ENCODE results near the gene E2F7.
A peak's percentile ranks its signal among the peaks of the same experiment; 100 is the strongest.
"Not testable (repeated sequence)": the region's sequence is repeated elsewhere in the genome, so short reads cannot be mapped to it uniquely, and the experiment has no call there.

Gene E2F7, protein sequence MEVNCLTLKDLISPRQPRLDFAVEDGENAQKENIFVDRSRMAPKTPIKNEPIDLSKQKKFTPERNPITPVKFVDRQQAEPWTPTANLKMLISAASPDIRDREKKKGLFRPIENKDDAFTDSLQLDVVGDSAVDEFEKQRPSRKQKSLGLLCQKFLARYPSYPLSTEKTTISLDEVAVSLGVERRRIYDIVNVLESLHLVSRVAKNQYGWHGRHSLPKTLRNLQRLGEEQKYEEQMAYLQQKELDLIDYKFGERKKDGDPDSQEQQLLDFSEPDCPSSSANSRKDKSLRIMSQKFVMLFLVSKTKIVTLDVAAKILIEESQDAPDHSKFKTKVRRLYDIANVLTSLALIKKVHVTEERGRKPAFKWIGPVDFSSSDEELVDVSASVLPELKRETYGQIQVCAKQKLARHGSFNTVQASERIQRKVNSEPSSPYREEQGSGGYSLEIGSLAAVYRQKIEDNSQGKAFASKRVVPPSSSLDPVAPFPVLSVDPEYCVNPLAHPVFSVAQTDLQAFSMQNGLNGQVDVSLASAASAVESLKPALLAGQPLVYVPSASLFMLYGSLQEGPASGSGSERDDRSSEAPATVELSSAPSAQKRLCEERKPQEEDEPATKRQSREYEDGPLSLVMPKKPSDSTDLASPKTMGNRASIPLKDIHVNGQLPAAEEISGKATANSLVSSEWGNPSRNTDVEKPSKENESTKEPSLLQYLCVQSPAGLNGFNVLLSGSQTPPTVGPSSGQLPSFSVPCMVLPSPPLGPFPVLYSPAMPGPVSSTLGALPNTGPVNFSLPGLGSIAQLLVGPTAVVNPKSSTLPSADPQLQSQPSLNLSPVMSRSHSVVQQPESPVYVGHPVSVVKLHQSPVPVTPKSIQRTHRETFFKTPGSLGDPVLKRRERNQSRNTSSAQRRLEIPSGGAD

DNA sequence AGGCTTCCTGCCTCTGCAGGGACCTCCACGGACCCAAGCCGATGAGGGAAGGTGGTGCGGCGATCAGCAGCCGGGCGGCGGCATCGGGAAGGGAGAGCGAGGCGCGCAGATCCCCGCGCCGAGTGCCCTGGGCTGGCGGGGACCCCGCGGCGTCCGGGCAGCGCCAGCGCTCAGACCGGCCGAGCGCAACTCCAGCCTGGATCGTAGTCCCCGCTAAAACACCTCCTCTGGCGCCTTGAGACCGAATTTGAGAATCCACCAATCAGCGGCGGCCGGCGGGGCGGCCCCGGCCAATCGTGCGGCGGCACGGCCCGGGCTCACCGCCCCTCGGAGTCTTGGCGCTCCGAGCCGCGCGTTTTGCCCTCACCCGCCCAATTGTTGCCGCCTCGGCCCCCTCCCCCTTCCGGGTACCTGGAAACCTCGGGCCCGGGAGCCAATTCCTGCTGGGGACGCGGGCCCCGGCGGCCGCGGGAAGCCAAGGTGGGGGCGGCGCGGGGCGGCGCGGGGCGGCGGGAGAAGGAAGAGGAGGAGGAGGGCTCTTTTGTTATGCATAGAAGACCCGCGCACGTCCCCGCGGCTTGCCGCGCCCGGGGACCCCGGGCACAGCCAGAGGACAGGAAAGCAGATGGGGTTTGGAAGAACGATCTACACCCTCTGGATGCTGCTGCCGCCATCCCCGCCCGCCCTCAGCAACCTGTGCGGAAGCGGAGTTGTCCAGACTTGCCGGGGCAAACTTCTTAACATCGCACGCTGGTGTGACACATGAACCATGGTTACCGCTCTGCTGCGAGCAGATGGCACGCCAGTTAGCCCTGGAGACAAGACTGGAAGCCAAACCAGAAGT lies at the start of gene E2F7:
Gene E2F7, minus strand, starts transcription at position 209 of the 844 bp plus-strand sequence. CDS start 934 bp downstream, outside the sequence.
- DNase-seq (ENCODE audit: low read depth) = peak; percentile 69

DNA sequence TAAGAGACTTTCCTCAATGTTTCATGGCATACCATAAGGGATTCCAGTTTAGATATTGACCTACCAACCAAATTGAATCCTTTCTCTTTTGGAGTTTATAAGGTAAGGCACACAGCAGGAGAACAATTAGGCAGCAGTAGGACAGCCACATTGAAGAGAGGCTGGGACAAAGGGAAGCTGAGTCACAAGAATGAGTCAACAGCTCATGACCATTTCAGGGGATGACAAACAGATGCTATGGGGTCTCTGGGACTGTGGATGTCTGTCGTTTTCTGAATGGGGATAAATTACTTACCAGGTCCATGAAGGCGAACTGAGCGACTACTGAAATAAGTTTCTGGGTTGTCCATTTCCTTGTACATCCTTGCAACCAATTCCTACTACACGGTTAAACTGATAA lies 48.6 kb upstream of the E2F7 start:
- no peak for DNase-seq (ENCODE audit: low read depth)

DNA sequence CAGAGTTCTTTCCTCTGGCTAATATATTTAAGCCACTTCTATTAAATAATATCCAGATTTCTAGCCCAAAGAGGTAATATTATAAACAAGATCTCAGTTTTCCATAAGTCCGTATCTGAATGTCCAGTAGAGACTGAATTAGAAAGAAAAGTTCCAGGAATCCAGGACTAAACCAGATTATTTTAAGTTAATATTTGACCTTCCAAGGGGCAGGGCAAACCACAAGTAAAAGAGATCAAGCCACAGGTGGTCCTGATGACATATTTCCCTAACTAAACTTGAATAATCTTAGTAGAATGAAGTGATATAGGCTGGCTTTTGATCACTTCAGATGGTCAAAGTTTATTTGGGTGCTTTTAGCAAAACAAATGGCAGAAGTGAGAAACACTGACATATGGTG lies 43.3 kb upstream of the E2F7 start:
- DNase-seq (ENCODE audit: low read depth) = no peak

DNA sequence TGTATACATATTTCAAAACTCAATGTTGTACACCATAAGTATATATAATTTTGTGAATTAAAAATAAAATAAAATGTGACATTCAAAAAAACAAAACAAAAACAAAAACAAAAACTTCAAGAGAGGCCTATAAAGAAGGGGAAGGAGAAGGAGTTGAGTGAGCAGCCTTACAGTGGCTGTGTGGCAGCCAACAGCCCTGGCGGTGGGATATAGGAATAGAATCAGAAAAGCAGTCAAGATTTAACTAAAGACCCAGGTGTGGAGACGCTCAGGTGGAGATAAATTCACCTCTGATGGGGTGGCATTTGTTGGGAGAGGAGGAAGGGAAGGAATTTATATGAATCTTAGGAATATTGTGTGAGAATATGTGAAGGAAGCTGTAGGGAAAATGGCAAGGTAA lies 41.8 kb upstream of the E2F7 start:
- no peak for DNase-seq (ENCODE audit: low read depth)

DNA sequence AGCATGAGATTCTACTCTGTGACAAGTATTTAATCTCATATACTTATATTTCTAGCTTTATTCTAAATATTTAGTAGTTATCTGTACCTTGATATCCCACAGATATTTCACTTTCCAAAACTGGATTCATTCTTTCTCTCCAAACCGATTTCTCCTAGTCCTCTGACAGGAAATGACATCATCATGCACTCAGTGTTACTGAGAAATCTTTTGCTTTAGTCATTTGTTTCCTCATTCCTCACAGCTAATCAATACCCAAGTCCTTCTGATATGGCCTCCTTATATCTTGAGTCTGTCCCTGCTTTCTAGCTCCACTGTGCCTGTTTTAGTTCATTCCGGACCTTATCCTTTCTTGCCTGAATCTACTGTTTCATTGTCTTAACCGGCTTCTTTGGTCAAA lies 39.4 kb upstream of the E2F7 start:
- DNase-seq (ENCODE audit: low read depth) = no peak

DNA sequence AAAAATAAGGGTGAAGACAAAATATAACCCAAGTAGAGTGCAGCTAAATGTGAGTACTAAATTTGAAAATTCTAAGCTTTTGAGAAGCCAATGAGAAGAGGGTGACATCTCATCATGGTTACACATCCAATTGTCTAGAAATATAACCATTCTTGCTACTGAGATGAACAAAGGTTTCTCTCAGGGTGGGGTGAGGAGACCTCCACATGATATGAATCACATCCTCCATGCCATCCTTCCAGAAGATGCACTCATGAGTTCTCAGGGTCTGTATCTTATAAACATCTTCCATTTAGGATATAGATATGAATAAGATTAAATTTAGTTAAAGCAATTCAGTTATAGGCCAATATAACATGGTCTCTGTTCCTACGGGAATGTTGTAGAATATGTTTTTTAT lies 38.9 kb upstream of the E2F7 start:
- no peak for DNase-seq (ENCODE audit: low read depth)

DNA sequence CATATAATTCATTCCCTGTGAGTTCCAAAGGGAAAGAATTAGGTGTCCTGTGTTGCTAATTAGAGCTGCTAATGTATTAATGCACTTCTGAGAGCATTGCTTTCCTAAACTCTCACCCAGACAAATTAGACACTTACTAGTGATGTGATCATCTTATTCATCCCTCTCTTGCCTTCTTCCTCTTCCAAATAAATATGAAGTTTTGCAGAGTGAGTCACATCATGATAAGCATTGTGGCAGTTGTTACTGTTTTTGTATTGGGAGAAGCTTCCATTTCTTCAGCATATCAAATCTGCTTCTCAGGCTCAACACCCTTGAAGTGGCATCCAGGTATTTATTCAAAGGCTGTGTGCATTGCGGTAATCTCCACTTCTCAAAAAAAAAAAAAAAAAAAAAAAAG lies 37.3 kb upstream of the E2F7 start:
- peak; percentile 51 for DNase-seq (ENCODE audit: low read depth)

DNA sequence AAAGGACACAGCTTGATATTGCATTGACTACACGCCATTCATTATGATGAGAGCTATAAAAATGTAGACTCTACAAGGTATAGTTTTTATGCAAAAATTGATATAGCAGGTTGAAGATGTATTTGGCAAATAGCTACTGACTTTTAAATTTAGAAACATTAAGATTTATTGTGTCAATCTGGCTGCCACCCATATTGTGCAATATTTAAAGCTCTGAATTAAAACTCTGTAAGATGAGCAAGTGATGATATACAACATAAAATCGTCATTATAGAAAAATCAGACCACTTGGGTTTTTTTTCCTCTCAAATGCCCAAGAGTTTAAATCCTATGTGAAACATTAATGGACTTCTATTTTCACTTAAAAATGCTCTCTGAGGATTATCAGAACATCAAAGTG lies 36.8 kb upstream of the E2F7 start:
- DNase-seq (ENCODE audit: low read depth) = no peak

DNA sequence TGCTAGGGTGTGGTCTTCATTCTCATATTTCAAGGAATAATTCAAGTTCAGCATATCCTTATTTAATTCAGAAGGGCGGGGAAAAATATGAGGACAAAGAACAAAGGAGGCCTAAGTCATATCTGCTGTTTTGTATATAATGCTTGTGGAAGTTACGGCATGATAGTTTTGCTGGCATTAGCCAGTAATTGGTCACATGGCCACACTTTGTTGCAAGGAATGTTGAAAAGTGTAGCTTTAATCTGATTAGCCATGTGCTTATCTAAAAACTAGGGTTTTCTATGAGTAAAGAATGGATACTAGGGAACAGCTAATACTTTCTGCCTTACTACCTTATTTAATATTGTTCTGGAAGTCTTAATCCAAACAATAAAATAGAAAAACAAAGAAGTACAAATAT lies 34.4 kb upstream of the E2F7 start:
- peak; percentile 18 for DNase-seq (ENCODE audit: low read depth)

DNA sequence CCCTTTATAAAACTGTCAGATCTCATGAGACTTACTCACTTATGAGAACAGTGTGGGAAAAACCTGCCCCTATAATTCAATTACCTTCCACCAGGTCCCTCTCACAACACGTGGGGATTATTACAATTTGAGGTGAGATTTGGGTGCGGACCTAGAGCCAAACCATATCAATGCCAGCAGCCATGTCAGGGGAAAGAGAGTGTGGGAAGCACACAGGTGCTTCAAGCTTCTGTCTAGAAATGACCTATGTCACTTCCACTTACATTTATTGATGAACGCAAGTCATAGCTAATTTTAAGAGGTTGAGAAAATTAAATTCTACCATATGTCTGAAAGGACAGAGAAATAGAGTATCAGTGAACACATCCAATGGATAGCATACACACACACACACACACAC lies 32.5 kb upstream of the E2F7 start:
- no peak for DNase-seq (ENCODE audit: low read depth)

DNA sequence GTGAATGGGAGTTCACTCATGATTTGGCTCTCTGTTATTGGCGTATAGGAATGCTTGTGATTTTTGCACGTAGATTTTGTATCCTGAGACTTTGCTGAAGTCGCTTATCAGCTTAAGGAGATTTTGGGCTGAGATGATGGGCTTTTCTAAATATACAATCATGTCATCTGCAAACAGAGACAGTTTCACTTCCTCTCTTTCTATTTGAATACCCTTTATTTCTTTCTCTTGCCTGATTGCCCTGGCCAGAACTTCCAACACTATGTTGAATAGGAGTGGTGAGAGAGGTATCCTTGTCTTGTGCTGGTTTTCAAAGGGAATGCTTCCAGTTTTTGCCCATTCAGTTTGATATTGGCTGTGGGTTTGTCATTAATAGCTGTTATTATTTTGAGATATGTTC lies 26.9 kb upstream of the E2F7 start:
- DNase-seq (ENCODE audit: low read depth) = not testable (repeated sequence)

DNA sequence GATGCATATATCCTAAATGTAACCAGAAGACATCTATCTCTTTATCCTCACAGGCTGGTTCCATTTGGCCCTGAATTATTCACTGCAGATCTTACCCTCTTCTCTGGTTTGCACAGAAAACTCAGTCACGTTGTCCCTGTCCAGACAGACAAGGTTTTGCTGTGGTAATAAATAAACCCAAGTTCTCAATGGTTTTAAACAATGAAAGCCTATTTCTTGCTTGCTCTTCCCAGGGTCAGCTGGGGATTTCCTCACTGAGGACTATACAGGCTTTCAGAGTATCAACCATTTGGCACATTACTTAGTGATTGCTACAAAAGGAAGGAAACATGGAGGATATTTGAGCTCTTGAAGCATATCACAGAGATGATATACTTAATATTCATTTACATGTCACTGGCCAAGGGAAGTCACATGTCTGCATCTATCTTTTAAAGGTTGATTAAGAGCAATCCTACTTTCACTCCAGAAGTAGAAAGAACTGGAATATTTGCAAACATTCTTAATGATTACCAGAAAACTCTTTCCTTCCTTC lies 24.4 kb upstream of the E2F7 start:
- DNase-seq (ENCODE audit: low read depth) = no peak

DNA sequence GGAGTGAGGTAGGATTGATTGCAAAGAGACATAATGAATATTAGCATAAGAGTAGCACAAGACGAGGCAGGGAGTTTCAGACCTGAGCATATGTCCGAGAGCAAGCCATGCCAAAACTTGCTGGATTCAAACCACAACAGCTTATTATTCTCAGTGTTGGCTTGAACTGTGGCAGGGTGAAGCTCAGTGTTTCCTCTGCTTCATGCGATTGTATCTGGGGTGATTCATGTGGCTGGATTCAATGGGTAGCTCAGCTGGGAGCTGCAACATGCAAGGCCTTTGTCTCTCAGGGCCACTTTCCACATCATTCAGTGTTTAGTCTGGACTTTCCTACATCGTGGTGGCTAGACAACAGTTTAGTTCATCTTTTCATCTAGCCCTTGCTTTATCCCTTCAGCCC lies 22.1 kb upstream of the E2F7 start:
- DNase-seq (ENCODE audit: low read depth) = peak; percentile 32

DNA sequence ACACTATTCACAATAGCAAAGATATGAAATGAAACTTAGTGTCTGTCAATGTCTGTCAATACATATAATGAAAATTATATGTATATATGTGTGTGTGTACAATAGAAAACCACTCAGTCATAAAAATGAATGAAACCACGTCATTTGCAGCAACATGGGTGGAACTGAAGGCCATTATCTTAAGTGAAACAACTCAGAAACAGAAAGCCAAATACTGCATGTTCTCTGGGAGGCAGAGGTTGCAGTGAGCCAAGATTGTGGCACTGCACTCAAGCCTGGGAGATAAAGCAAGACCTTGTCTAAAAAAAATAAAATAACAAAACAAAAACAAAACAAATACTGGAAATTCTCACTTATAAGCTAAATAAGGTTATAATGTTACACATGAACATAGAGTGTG lies 16.7 kb upstream of the E2F7 start:
- no peak for DNase-seq (ENCODE audit: low read depth)

DNA sequence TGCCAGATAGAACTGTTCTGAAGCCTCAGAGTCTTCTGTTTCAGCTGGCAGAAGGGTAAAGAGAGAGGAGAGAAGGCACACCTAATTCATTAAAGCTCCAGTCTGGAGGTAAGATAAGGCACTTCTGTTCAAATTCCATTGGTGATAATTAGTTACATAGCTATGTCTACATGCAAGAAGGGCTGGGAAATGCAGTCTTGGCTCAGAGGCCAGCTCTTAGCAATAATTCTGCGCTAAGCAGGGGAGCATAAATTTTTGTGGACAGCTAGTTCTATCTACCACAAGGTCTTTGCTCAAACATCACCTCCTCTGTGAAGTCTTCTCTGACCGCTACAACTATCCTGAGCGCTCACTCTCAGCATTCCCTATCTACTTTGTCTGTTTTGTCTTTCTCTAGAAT lies 14.3 kb upstream of the E2F7 start:
- peak; percentile 33 for DNase-seq (ENCODE audit: low read depth)

DNA sequence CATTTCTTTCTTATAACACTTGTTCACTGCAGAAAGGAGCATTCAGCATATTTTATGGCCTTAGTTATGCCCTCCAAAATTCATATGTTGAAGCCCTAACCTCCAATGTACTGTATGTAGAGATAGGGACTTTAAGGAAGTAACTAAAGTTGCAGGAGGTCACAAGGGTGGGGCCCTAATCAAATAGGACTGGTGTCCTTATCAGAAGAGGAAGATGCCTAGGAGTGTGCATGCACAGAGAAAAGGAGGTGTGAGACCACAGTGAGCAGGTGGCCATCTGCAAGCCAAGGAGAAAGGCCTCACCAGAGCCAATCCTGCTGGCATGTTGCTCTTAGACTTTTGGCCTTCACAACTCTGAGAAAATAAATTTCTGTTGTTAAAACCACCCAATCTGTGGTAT lies 12.9 kb upstream of the E2F7 start:
- DNase-seq (ENCODE audit: low read depth) = no peak

DNA sequence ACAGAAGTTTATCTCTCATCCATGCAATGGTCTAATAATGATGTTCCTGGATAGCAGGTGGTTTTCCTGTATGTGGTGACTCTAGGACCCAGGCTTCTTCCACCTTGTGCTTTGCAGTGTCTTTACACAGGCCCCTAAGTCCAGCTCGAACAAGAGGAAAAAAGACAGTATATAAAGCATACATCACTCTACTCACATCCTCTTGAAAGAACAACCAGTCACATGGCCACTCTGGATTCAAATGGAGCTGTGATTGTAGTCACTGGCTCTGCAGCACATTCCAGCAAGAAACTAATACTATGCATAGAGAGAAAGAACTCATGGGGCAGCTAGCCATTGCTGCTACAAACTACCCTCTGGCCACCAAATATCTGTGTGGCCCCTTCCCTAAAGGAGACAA lies 11.5 kb upstream of the E2F7 start:
- DNase-seq (ENCODE audit: low read depth) = no peak

DNA sequence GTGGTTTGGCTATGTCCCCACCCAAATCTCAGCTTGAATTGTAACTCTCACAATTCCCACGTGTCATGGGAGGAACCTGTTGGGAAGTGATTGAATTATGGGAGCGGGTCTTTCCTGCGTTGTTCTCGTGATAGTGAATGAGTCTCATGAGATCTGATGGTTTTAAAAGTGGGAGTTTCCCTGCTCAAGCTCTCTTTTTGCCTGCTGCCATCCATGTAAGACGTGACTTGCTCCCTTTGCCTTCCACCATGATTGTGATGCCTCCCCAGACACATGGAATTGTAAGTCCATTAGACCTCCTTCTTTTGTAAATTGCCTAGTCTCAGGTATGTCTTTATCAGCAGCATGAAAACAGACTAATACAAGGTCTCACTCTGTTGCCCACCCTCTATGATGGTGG lies 8.5 kb upstream of the E2F7 start:
- DNase-seq (ENCODE audit: low read depth) = not testable (repeated sequence)

DNA sequence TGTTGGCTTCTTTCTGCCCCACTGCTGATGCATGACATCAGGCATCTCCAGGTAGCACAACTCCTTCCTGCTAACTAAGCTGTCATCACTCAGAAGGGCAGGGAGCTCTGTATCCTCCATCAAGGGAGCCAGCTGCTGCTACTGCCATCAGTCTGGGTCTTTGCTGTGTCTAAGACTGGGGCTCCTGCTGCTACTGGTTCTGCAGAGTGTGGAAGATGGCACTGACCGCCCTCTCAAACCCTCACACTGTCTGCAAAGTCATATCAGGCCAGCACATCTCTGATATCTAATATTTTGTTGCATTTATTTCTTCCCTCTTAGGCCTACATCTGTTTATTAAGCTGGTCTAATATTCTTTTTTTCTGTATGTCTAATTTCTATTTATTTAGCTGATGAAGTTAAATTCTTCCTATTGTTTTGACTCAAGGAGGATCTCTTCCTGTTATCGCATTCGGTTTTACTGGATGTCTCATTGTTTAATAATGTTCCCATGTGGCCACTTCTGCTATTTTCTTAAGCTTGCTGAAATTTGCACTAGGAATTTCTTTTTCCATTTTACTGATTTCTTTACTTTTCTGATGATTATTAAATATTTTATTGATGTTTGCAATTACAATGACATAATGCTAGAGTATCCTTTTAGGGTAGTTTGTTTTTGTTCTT lies 7.6 kb upstream of the E2F7 start:
- no peak for DNase-seq (ENCODE audit: low read depth)

DNA sequence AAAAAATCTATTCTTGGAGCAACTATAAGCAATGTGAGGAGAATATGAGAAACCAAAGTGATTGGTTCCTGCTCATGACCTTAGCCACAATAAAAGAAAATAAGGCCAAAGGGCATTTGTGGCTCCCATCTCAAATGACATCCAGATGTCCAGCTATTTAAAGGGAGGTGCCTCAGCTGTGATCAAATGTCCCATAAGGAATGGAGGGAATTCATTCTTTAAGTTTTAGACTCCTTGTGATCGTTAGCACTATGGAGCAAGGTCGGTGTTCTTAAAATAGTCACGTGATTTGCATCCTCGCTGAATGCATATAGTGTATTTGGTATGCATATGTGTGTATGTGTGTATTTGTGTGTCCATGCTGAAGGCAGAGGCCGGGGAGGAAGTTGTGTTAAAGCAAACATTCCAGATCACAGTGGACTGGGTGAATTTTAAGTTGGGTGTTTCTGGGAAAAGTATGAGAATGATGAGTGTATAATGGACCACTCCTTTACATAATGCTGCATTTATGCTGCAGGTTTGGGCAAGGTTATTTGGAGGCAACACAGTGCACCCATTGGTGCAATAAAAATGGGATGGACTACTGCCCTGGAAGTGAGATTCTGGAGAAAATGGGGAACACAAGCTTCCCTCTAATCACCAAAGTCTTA lies 5.6 kb upstream of the E2F7 start:
- DNase-seq (ENCODE audit: low read depth) = no peak

DNA sequence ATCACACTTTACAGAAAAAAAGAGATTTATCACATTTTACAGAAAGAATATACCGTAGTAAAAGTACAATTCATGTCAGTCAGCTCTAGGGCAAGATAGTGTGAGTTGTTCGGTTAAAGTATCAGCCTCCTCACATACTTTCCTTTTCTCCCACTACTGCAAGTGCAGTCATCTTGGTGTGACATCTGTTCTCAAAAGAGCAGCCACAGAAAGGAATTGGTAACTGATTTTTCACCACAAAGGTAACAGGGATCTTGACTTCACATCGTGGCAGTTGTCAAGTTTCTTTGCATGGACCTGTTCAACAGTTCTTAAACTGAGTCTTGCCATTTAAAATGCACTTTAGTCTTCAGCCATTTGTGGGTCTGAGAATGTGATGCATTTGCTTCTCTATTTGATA lies 5.0 kb upstream of the E2F7 start:
- no peak for DNase-seq (ENCODE audit: low read depth)
